ENCODE results near the gene SPACA7. TPM values are rescaled to one million over a fixed set of nuclear protein-coding genes. Genes with fewer than 3 reads are reported as not detected.
"Not testable (repeated sequence)": the region's sequence is repeated elsewhere in the genome, so short reads cannot be mapped to it uniquely, and the experiment has no call there.

The SPACA7 gene
- total RNA-seq, 4 donors from 2014 or later: not detected

DNA sequence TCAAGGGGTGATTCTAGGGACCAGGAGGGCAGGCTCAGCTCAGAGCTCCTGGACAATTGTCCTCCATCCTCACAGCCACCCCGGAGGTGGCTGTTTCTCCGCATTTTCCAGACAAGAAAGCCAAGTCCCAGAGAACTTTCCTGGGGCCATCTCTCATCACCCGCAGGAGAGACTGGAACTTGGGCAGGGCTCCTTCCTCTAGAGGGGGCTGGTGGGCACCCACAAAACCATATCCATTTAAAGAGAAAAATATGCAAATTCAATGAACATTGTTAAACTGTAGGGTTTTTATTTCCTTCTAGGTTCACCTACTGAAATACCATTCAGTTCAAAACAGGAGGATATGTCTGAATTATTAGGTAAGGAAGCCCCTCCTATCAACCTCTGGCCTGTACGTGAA lies 16.6 kb downstream of the SPACA7 start:
- H3K4me3 ChIP-seq (replicated peaks in 1 of 3): no peak overlapping the region
- no peaks in the 10 kb centered on the region for H3K27me3 ChIP-seq
- TF ChIP-seq, protein P1, sequence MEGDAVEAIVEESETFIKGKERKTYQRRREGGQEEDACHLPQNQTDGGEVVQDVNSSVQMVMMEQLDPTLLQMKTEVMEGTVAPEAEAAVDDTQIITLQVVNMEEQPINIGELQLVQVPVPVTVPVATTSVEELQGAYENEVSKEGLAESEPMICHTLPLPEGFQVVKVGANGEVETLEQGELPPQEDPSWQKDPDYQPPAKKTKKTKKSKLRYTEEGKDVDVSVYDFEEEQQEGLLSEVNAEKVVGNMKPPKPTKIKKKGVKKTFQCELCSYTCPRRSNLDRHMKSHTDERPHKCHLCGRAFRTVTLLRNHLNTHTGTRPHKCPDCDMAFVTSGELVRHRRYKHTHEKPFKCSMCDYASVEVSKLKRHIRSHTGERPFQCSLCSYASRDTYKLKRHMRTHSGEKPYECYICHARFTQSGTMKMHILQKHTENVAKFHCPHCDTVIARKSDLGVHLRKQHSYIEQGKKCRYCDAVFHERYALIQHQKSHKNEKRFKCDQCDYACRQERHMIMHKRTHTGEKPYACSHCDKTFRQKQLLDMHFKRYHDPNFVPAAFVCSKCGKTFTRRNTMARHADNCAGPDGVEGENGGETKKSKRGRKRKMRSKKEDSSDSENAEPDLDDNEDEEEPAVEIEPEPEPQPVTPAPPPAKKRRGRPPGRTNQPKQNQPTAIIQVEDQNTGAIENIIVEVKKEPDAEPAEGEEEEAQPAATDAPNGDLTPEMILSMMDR (IDR thresholded peaks at IDR 0.05): no peak
- TF ChIP-seq POLR2A (IDR thresholded peaks at IDR 0.05): no peak
- no peaks in the 10 kb centered on the region for H3K36me3 ChIP-seq
- no peak overlapping the region for H3K27ac ChIP-seq
- intact Hi-C loops (cut with DNase I): no loop called here
- 74 to 84% methylated on average over 4 of the region's 4 CpGs for WGBS, 2 donors
- no peaks in the 10 kb centered on the region for H3K9me3 ChIP-seq
- no peak for DNase-seq
- no peaks in the 10 kb centered on the region for H3K4me1 ChIP-seq

DNA sequence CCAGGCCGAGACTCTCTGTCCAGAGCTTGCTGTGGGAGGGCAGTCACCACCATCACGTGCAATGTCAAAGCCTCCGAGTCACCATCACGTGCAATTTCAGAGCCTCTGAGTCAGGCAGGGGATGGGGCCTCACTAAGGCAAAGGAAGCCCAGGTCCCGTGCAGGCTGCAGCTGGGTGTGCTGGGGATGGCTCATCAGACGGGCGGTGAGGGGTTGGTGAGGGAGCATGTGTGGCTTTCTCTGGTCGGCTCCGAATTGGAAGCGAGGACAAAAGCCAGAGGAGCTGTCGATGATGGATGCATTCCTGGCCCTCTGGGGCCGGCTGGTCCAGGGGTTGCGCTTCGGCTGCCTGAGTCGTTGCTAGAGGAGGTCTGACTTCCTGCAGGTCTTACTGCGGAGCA lies 18.9 kb downstream of the SPACA7 start:
- 67 to 71% methylated on average over 14 to 16 of the region's 16 CpGs for WGBS, 2 donors
- H3K36me3 ChIP-seq; intact Hi-C loops (cut with DNase I); H3K4me1 ChIP-seq; H3K4me3 ChIP-seq (replicated peaks in 1 of 3); DNase-seq; H3K27me3 ChIP-seq; H3K9me3 ChIP-seq; H3K27ac ChIP-seq: not testable (repeated sequence)

DNA sequence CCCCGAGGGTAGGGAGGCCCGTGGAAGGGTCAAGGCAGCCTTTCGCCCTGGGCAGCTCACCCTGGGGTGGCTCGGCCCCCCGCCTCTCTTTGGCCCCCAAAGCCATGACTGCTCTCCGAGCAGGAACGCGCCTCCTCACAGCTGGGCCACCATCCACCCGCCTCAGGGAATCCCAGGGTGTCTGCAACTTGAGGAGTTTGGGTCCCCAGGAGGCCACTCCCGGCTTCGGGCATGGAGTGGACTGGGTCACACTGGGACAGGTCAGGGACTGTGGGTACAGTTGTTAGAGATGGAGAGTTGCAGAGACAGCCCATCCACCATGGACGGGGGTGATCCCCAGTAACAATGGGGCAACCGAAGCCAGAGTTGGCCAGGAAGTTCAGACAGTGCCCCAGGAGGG lies 19.8 kb downstream of the SPACA7 start:
- H3K27me3 ChIP-seq; intact Hi-C loops (cut with DNase I); H3K27ac ChIP-seq; H3K36me3 ChIP-seq; H3K9me3 ChIP-seq; DNase-seq; H3K4me1 ChIP-seq; H3K4me3 ChIP-seq (replicated peaks in 1 of 3): not testable (repeated sequence)
- 76 to 91% methylated on average over 3 to 10 of the region's 13 CpGs for WGBS, 2 donors

DNA sequence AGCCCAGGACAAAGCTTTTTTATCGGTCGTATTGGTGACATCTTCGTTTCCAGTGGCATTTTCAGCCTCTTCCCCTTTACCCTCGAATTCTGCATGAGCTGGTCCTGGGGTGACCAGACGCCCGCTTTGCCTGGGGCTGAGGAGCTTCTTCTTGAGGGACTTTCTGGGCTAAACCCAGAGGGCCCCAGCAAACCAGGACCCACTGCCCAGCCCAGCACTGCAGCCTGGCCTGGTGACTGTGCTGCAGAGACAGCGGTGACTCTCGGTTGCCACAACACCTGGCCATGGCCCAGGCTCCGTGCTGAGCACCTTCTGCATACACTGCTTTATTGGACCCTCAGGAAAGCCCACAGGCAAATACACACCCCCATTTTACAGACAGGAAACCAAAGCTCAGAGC lies 21.0 kb downstream of the SPACA7 start:
- Histone ChIP-seq H3K36me3 (no peaks in the 10 kb centered on the region), H3K9me3 (no peaks in the 10 kb centered on the region), H3K27me3 (no peaks in the 10 kb centered on the region), H3K27ac (no peak overlapping the region), H3K4me1 (no peaks in the 10 kb centered on the region), H3K4me3 (replicated peaks in 1 of 3) (no peak overlapping the region)
- intact Hi-C loops (cut with DNase I): no loop called here
- WGBS, 2 donors: 92% methylated on average over 9 of the region's 9 CpGs
- no peak for DNase-seq
- no peak for TF ChIP-seq POLR2A (IDR thresholded peaks at IDR 0.05)
- TF ChIP-seq, protein P1 (IDR thresholded peaks at IDR 0.05): no peak

DNA sequence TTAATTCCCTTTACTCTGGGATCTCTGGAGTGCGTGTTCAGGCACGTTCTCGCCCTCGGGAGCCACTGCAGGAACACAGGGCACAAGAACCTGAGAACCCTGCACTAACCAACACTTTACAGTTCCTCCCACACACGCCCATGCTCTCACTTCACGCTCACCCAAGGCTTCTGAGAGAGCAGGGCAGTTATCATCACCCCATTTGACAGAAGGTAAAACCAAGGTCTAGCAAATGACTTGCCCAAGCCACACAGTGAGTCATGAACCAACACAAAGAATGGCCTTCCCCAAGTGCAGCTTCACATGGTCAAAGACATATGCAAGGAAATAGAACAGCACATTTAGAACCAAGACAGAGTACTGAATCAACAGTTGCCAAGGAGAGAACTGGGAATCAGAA lies 22.2 kb downstream of the SPACA7 start:
- H3K27ac ChIP-seq; H3K36me3 ChIP-seq; H3K9me3 ChIP-seq; H3K4me1 ChIP-seq; intact Hi-C loops (cut with DNase I); H3K4me3 ChIP-seq (replicated peaks in 1 of 3); DNase-seq; H3K27me3 ChIP-seq: not testable (repeated sequence)
- WGBS, 2 donors: 84 to 89% methylated on average over 6 of the region's 6 CpGs

DNA sequence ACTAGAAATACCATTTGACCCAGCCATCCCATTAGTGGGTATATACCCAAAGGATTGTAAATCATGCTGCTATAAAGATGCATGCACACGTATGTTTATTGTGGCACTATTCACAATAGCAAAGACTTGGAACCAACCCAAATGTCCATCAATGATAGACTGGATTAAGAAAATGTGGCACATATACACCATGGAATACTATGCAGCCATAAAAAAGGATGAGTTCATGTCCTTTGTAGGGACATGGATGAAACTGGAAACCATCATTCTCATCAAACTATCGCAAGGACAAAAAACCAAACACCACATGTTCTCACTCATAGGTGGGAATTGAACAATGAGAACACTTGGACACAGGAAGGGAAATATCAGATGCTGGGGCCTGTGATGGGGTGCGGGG lies 33.7 kb downstream of the SPACA7 start:
- H3K27me3 ChIP-seq; H3K9me3 ChIP-seq; H3K4me1 ChIP-seq; H3K36me3 ChIP-seq; DNase-seq; H3K27ac ChIP-seq; H3K4me3 ChIP-seq (replicated peaks in 1 of 3); intact Hi-C loops (cut with DNase I): not testable (repeated sequence)
- WGBS, 2 donors: 95 to 96% methylated on average over 3 of the region's 3 CpGs

DNA sequence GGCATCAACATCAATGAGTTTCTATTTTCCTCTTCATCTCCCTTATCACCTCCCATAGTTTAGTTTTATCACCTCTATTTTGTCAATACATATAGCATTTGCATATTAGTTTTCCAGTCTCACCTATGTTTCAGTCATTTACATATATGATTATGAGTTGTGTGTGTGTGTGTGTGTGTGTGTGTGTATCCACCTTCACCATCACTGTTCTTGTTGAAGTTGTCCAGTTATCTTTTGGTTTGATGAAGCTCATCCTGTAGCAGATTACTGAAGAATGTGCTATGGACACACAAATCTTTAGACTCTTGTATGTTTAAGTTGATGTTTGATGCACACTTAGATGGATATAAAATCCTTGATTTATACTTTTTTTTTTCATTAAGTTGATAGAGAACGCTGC lies 40.5 kb downstream of the SPACA7 start:
- Histone ChIP-seq H3K36me3 (no peaks in the 10 kb centered on the region), H3K27ac (no peak overlapping the region), H3K27me3 (no peaks in the 10 kb centered on the region), H3K4me1 (no peaks in the 10 kb centered on the region), H3K9me3 (no peaks in the 10 kb centered on the region), H3K4me3 (replicated peaks in 1 of 3) (no peak overlapping the region)
- intact Hi-C loops (cut with DNase I): no loop called here
- no peak for TF ChIP-seq POLR2A (IDR thresholded peaks at IDR 0.05)
- TF ChIP-seq, protein P1 (IDR thresholded peaks at IDR 0.05): no peak
- DNase-seq: no peak
- WGBS, 2 donors: 69 to 74% methylated on average over 1 of the region's 1 CpG
